Measurements from ENCODE around the gene TEKT1. TPM values are rescaled to one million over a fixed set of nuclear protein-coding genes. Genes with fewer than 3 reads are reported as not detected.

Gene TEKT1
- total RNA-seq, 6 experiments from 2014 or later = not detected

DNA sequence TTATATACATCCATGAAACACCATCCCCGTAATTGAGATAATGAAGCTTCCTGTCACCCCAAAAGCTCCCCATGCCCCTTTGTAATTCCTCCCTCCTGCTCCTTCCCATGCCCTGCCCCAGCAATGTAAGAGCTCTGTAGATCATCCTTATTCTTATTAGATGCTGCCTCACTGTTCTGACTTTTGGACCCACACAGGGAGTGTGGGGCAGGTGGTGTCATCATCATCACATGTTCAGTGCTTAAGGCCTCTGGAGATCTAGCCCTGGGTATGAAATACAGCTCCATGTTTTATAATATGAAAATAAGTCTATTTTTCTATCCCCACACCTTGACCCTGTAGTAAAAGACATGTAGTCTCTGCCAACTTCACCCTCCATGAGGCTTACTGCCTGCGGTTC, 73.8 kb downstream of the TEKT1 start:
- H3K36me3 ChIP-seq = peaks cover 0 to 33% (median 20%) of the 10 kb centered on the region in 4 donors
- intact Hi-C loops (cut with DNase I) = no loop called here

DNA sequence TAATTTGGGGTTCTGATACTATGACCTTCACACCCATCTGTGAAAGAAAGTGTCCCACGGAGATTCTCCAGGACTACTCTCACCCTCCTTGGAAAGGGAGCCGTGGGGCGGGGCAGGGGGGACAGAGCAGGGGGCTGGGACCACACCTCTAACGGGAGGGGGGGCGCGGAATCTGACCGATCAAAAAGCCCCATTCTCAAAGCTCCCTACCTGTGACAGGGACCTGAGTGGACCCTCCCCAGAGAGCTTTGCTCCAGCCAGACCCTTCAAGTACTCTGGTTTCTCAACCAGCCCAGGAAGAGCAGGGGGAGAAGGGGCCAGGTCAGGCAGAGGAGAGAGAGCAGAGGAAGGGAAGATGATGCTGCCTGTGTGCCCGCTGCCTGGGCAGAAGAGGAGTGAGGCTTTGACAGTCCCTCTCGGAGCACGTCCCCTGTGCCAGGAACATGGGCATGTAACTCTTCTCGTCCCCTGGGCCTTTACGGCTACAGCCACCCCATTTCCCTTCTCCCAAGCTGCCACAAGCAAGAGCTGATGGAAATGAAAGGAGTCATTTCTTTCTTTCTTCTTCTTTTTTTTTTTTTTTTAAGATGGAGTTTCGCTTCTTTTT, 75.0 kb downstream of the TEKT1 start:
- Histone ChIP-seq H3K27ac (peak overlapping the region; percentile 91 to 97 (median 92)), H3K4me1 (peaks cover 0 to 45% (median 17%) of the 10 kb centered on the region in 4 donors), H3K36me3 (peaks cover 0 to 24% (median 14%) of the 10 kb centered on the region in 4 donors), H3K27me3 (no peaks in the 10 kb centered on the region), H3K9me3 (no peaks in the 10 kb centered on the region), H3K4me3 (peak overlapping the region; percentile 59 to 70 (median 64))
- ATAC-seq (peak in 2 of 4 donors; percentile 6 to 7), DNase-seq (no peak)
- intact Hi-C loops (cut with DNase I) = no loop called here
- WGBS (ENCODE audit: insufficient coverage, low coverage, low lambda C conversion rate, missing lambda C conversion rate) = 8% methylated on average over 12 of the region's 13 CpGs
- TF ChIP-seq, protein P1, sequence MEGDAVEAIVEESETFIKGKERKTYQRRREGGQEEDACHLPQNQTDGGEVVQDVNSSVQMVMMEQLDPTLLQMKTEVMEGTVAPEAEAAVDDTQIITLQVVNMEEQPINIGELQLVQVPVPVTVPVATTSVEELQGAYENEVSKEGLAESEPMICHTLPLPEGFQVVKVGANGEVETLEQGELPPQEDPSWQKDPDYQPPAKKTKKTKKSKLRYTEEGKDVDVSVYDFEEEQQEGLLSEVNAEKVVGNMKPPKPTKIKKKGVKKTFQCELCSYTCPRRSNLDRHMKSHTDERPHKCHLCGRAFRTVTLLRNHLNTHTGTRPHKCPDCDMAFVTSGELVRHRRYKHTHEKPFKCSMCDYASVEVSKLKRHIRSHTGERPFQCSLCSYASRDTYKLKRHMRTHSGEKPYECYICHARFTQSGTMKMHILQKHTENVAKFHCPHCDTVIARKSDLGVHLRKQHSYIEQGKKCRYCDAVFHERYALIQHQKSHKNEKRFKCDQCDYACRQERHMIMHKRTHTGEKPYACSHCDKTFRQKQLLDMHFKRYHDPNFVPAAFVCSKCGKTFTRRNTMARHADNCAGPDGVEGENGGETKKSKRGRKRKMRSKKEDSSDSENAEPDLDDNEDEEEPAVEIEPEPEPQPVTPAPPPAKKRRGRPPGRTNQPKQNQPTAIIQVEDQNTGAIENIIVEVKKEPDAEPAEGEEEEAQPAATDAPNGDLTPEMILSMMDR (IDR thresholded peaks at IDR 0.05) = no peak
- TF ChIP-seq POLR2A (IDR thresholded peaks at IDR 0.05) = no peak

More for the DNA sequence above, 73.8 kb downstream of the TEKT1 start:
- no peak overlapping the region for H3K4me3 ChIP-seq
- no peak overlapping the region for H3K27ac ChIP-seq
- H3K27me3 ChIP-seq = no peaks in the 10 kb centered on the region
- no peaks in the 10 kb centered on the region for H3K9me3 ChIP-seq
- peaks cover 0 to 32% (median 12%) of the 10 kb centered on the region in 4 donors for H3K4me1 ChIP-seq
- DNase-seq (no peak), ATAC-seq (peak in 1 of 4 donors; percentile 21)
- TF ChIP-seq, protein P1 (IDR thresholded peaks at IDR 0.05) = no peak
- no peak for TF ChIP-seq POLR2A (IDR thresholded peaks at IDR 0.05)
- WGBS (ENCODE audit: insufficient coverage, low coverage, low lambda C conversion rate, missing lambda C conversion rate) = 78% methylated on average over 2 of the region's 2 CpGs

DNA sequence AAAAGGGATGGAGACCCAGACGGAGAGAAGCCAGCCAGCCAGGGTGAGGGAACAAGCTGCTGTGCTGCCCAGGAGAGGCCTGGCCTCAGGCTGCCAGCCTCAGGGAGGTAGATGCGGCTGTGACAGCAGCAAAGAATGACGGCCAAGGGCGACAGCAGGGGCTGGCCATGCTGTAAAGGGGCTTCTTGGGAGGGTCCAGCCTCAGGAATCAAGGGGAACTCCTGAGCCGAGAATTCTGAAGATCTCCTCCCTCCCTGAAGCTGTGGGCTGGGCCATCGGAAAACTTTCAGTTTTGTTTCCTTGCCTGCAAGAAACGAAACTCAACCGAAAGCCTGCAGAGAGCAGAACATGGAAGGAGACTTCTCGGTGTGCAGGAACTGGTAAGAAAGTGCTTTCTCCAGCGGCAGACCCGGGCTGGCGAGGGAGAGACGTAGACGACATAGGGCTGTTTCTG, 75.8 kb downstream of the TEKT1 start, which contains the start of gene XAF1:
Gene XAF1, plus strand, starts transcription at position 316 of the 454 bp plus-strand sequence. Its CDS starts 33 bp downstream, at position 349.
- intact Hi-C loops (cut with DNase I) = no loop called here
- TF ChIP-seq, protein P1 (IDR thresholded peaks at IDR 0.05) = no peak
- peak; percentile 55 for TF ChIP-seq POLR2A (IDR thresholded peaks at IDR 0.05)
- no peaks in the 10 kb centered on the region for H3K9me3 ChIP-seq
- DNase-seq (peak in 2 of 3 donors; percentile 40 to 51), ATAC-seq (peak; percentile 34 to 61 (median 54))
- H3K36me3 ChIP-seq = peaks cover 0 to 17% (median 9%) of the 10 kb centered on the region in 4 donors
- WGBS (ENCODE audit: insufficient coverage, low coverage, low lambda C conversion rate, missing lambda C conversion rate) = 2% methylated on average over 13 of the region's 14 CpGs
- H3K4me3 ChIP-seq = peak within 1 kb of the TSS; percentile 59 to 70 (median 64)
- H3K4me1 ChIP-seq = peaks cover 0 to 46% (median 17%) of the 10 kb centered on the region in 4 donors
- no peaks in the 10 kb centered on the region for H3K27me3 ChIP-seq
- peak within 1 kb of the TSS; percentile 91 to 97 (median 92) for H3K27ac ChIP-seq

DNA sequence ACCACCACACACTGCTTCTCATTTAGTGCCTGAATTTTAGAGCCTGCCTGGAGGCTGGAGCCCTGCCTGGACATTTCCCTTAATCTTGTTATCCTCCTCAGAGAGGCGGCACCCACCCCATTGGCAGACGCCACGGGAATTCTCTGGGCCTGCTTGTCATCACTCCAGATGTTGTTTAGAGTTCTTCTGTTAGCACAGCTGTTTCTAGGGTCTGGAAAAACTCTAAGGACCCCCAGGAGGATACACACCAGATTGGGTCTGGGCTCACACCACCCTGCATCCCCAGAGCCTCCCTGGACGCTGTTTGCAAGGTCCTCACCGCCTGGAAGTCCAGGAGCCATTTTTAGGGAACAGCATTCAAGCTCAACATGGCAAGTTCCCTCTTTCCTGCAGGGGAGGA, 76.2 kb downstream of the TEKT1 start:
- Histone ChIP-seq H3K27me3 (no peaks in the 10 kb centered on the region), H3K36me3 (peaks cover 0 to 12% (median 6%) of the 10 kb centered on the region in 4 donors), H3K27ac (peak overlapping the region; percentile 91 to 97 (median 92)), H3K4me1 (peaks cover 0 to 51% (median 17%) of the 10 kb centered on the region in 4 donors), H3K9me3 (no peaks in the 10 kb centered on the region), H3K4me3 (peak overlapping the region; percentile 59 to 70 (median 64))
- intact Hi-C loops (cut with DNase I) = no loop called here
- ATAC-seq (no peak), DNase-seq (no peak)
- no peak for TF ChIP-seq POLR2A (IDR thresholded peaks at IDR 0.05)
- TF ChIP-seq, protein P1 (IDR thresholded peaks at IDR 0.05) = no peak
- WGBS (ENCODE audit: insufficient coverage, low coverage, low lambda C conversion rate, missing lambda C conversion rate) = 60% methylated on average over 3 of the region's 5 CpGs
